ENCODE results near the gene DENND2D. TPM values are rescaled to one million over a fixed set of nuclear protein-coding genes. Genes with fewer than 3 reads are reported as not detected.
A peak's percentile ranks its signal among the peaks of the same experiment; 100 is the strongest.

The DENND2D gene
- total and polyA plus RNA-seq, 10 of the 15 experiments (the other 5 are each of a cell fraction or from before 2014, with no cell fraction given): 149 to 375 (median 172) TPM

- TF ChIP-seq, protein P1, sequence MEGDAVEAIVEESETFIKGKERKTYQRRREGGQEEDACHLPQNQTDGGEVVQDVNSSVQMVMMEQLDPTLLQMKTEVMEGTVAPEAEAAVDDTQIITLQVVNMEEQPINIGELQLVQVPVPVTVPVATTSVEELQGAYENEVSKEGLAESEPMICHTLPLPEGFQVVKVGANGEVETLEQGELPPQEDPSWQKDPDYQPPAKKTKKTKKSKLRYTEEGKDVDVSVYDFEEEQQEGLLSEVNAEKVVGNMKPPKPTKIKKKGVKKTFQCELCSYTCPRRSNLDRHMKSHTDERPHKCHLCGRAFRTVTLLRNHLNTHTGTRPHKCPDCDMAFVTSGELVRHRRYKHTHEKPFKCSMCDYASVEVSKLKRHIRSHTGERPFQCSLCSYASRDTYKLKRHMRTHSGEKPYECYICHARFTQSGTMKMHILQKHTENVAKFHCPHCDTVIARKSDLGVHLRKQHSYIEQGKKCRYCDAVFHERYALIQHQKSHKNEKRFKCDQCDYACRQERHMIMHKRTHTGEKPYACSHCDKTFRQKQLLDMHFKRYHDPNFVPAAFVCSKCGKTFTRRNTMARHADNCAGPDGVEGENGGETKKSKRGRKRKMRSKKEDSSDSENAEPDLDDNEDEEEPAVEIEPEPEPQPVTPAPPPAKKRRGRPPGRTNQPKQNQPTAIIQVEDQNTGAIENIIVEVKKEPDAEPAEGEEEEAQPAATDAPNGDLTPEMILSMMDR (IDR thresholded peaks at IDR 0.05 in 2 of 3, conservative IDR thresholded peaks at IDR 0.05 in 1 of 3; ENCODE audit: control insufficient read depth in 2 of 3, extremely low read depth in 1 of 3, insufficient read depth in 1 of 3, low read depth in 3 of 3, low read length in 3 of 3): no peak
- TF ChIP-seq SMAD1 (IDR thresholded peaks at IDR 0.05; ENCODE audit: low read depth, partially characterized antibody) (peak; percentile 97), STAT3 (IDR thresholded peaks at IDR 0.05; ENCODE audit: low read depth, low read length) (peak; percentile 67; the same call in 1 of the 2 replicates), EED (IDR thresholded peaks at IDR 0.05; ENCODE audit: low read depth) (peak; percentile 98)
Measured at GRCh38 chr1:111219557-111220286, 19.3 kb upstream of the DENND2D start (continued).

DNA sequence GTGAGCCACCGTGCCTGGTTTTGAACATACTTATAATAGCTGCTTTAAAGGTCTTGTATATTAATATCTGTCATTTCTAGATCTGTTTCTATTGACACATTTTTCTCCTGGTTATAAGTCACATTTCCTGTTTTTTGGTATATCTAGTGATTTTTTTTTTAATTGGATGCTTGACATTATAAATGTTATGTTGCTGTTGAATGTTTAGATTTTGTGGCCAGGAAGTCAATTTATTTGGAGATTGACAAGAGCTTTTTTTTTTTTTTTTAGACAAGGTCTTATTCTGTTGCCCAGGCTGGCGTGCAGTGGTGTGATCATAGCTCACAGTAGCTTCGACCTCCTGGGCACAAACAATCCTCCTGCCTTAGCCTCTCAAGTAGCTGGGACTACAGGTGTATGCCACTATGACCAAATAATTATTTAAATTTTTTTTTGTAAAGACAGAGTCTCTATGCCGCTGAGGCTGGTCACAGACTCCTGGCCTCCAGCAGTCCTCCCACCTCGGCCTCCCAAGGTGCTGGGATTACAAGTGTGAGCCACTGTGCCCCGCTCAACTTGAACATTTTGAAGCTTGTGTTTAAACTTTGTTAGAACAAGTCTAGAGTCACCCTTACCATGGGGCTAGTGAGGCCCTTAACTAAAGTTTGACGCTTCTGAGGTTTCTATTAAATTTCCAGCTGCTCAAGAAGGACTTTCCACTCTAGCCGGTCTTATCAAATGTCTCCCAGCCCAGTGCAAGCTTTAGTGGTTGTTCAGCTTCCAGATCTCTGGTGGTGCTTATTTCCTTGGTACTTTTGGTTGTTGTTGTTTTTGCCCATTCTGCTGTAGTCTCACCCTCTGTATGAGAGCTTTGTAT lies 18.5 kb upstream of the DENND2D start:
- ChIA-PET POLR2A (interaction anchor here (0.7 to 8.8 kb wide), 10 partner anchors 12 to 374 kb away, joined by 3 to 371 read pairs (median 8); partner anchors contain the start of genes CEPT1, DENND2D and DRAM2), SMC1A (ENCODE audit: uncharacterized antibody, unreplicated experiment) (interaction anchor here (0.6 to 12.4 kb wide), 26 partner anchors 10 to 385 kb away, joined by 3 to 284 read pairs (median 10); partner anchors contain the start of genes CD53, CEPT1, DENND2D and DRAM2), RAD21 (ENCODE audit: unreplicated experiment) (interaction anchor here (0.6 to 9.9 kb wide), 19 partner anchors 11 to 478 kb away, joined by 3 to 542 read pairs (median 9); partner anchors contain the start of genes CD53, CEPT1, DENND2D and DRAM2), CTCF (interaction anchor here (0.6 to 8.9 kb wide), 12 partner anchors 12 to 374 kb away, joined by 3 to 239 read pairs (median 4); partner anchors contain the start of genes CEPT1, DENND2D and DRAM2)
- H3K4me3 ChIP-seq: no peak overlapping the region
- peak overlapping the region; percentile 56 for H3K4me2 ChIP-seq (ENCODE audit: control insufficient read depth, insufficient read depth)
- BruUV-seq (replicated peaks): no TSS peak
- in situ Hi-C loops (cut with MboI): no loop called here
- TF ChIP-seq SPI1 (IDR thresholded peaks at IDR 0.05; ENCODE audit: borderline replicate concordance, insufficient read depth, low read depth, low read length): no peak
- no peak for TF ChIP-seq SMAD1 (IDR thresholded peaks at IDR 0.05; ENCODE audit: low read depth, partially characterized antibody)
- TF ChIP-seq WRNIP1 (IDR thresholded peaks at IDR 0.05; ENCODE audit: borderline replicate concordance, low read depth, low read length): 0 out of 2 replicates have a peak, but pooled peaks have one; percentile 10
- TF ChIP-seq PKNOX1 (IDR thresholded peaks at IDR 0.05): 0 out of 2 replicates have a peak, but pooled peaks have one; percentile 22
- no peak for TF ChIP-seq KLF5 (IDR thresholded peaks at IDR 0.05; ENCODE audit: partially characterized antibody)
- TF ChIP-seq SMC3 (IDR thresholded peaks at IDR 0.05; ENCODE audit: borderline replicate concordance, low read length): peak; percentile 28; the same call in 1 of the 2 replicates
- peak; percentile 34; the same call in 1 of the 2 replicates for TF ChIP-seq POLR2AphosphoS5 (IDR thresholded peaks at IDR 0.05; ENCODE audit: low read length)
- no peak for TF ChIP-seq EZH2 (IDR thresholded peaks at IDR 0.05; ENCODE audit: borderline replicate concordance, control insufficient read depth, low read depth, low read length)
- TF ChIP-seq NFYB (IDR thresholded peaks at IDR 0.05; ENCODE audit: insufficient read depth, low read depth, low read length): no peak
- no peak for TF ChIP-seq BMI1 (IDR thresholded peaks at IDR 0.05; ENCODE audit: borderline replicate concordance)
- 0 out of 2 replicates have a peak, but pooled peaks have one; percentile 35 for TF ChIP-seq YBX1 (IDR thresholded peaks at IDR 0.05)
- TF ChIP-seq CHD1 (IDR thresholded peaks at IDR 0.05; ENCODE audit: low read depth, low read length): no peak
- no peak for TF ChIP-seq IRF4 (IDR thresholded peaks at IDR 0.05; ENCODE audit: low read depth, low read length)
- FAIRE-seq (no peak), DNase-seq (ENCODE audit: low read depth, low spot score) (no peak), ATAC-seq (no peak; the same call in 2 of the 3 replicates)
- H3K4me1 ChIP-seq (ENCODE audit: control insufficient read depth, insufficient read depth, low read length): peaks cover 86% of the 10 kb centered on the region
- H3K9ac ChIP-seq (ENCODE audit: control insufficient read depth, insufficient read depth, low read length): peak overlapping the region; percentile 87
- H4K20me1 ChIP-seq (ENCODE audit: control insufficient read depth, insufficient read depth): no peaks in the 10 kb centered on the region
- peak overlapping the region; percentile 100 for H3K27ac ChIP-seq (ENCODE audit: control insufficient read depth, insufficient read depth)
- H3K27me3 ChIP-seq (replicated peaks in 1 of 2; ENCODE audit: control insufficient read depth in 2 of 2, insufficient read depth in 2 of 2, low read length in 1 of 2): no peaks in the 10 kb centered on the region
- intact Hi-C loops (cut with micrococcal nuclease; ENCODE audit: unreplicated experiment): loop anchor here (5.0 kb wide), 1 partner anchor 347 kb away; the partner anchor contains the start of gene CD53
- H3K9me3 ChIP-seq (replicated peaks; ENCODE audit: control insufficient read depth, insufficient read depth, low read length): no peaks in the 10 kb centered on the region
- 22% methylated on average over 8 of the region's 8 CpGs for WGBS (ENCODE audit: insufficient coverage, insufficient replicate concordance, low lambda C conversion rate, missing lambda C conversion rate)
- no peaks in the 10 kb centered on the region for H3K36me3 ChIP-seq (ENCODE audit: control insufficient read depth in 2 of 2, insufficient read depth in 2 of 2, low read length in 1 of 2)
- no peak overlapping the region for H2AFZ ChIP-seq (ENCODE audit: control insufficient read depth, low read depth, low read length)
- peaks cover 18% of the 10 kb centered on the region for H3K79me2 ChIP-seq (ENCODE audit: control insufficient read depth, insufficient read depth, low read length)
